Right ventricle myocardium superior (tissue), 1 donor: ENCODE measurements around the gene SUPT7L. TPM values are rescaled to one million over a fixed set of nuclear protein-coding genes. Genes with fewer than 3 reads are reported as not detected.
A peak's percentile ranks its signal among the peaks of the same experiment; 100 is the strongest.
"Not testable (repeated sequence)": the region's sequence is repeated elsewhere in the genome, so short reads cannot be mapped to it uniquely, and the experiment has no call there.

Source experiments
- ATAC-seq: fragments of 200-7000 bp; cut with Tn5 transposase; one replicate; pipeline ENCODE4 v1.9.1; 2020; ENCODE audit warnings: mild to moderate bottlenecking; ENCODE audit not compliant: poor library complexity
- DNase-seq: peaks from one replicate; pipeline ENCODE4 v3.0.0-alpha.2; 2020
- intact Hi-C: fragments of 100-400 bp; cut with DNase I; formaldehyde crosslinking; loops from one replicate; pipeline ENCODE4 v1.11.2; 2022
- total RNA-seq: library from RNA; stranded (reverse); fragmentation: NEBNext Ultra II Directional; extraction: Animal tissue kit (Norgen Biotek cat#: 25700); gene quantifications from one replicate; pipeline ENCODE4 v1.2.1, GENCODE V29; 2021
- donor health status: DM: no; HTN: yes; CAD: no; lungs with severe emphysema.

The SUPT7L gene
- total RNA-seq, 1 donor from 2014 or later = 24.2 TPM

DNA sequence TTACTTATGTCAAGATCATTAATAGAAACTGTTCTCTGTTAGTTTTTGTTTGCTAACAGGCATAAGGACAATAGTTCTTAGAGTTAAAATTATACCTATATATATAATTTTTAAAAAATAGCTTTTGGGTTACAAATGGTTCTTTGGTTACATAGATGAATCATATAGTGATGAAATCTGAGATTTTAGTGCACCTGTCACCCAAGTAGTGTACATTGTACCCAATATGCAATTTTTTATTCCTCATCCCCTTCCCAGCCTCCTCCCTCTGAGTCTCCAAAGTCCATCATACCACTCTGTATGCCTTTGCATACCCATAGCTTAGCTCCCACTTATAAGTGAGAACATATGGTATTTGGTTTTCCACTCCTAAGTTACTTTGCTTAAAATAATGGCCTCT lies 26.6 kb upstream of the SUPT7L start:
- DNase-seq (no peak), ATAC-seq (no peak)
- intact Hi-C loops = no loop called here

DNA sequence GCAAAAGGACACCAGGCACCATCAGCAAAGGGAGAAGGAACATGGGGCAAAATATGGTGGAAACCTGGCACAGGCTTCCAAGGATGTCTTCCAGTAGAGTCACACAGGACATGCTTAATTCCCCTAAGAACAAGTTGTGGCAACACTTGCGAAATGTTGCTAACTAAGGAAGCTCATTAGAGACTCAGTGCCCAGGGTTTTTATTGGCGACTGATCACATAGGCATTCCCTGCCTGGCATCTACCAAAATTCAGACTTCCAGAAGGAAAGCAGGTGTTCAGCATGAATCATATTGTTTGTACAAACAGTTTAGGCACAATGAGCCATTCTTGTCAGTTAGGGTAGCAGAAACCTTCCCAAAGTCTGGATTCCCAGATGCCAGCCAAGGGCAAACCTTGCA lies 26.0 kb upstream of the SUPT7L start:
- DNase-seq (no peak), ATAC-seq (no peak)
- intact Hi-C loops = no loop called here

DNA sequence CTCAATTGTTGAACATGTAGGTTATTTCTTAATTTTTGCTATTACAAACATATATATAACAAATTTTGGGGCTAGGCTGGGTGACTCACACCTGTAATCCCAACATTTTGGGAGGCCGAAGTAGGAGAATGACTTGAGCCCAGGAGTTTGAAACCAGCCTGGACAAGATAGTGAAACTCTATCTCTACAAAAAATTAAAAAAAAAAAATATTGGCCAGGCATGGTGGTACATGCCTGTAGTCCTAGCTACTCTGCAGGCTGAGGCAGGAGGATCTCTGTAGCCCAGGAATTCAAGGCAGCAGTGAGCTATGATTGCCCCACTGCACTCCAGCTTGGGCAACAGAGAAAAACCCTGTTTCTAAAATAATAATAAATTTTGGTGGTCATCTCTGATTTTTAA lies 23.8 kb upstream of the SUPT7L start:
- intact Hi-C loops = no loop called here
- no peak for DNase-seq
- ATAC-seq = no peak

DNA sequence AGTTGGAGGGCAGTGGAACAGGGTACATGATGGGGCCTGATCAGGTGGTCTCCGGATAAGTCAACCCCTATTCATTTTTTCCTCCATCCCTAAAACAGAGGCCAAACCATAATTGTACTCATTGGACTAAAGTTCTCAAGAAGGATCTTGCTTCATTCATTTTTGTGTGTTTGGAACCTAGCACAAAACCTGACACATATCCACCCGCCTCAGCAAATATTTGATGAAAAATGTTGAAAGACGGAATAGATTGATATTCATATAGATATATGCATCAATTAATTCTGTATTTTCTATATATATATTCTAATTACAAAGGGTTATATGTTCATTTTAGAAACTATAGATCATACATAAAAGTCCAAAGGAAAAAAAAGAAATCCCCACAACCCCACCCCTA lies 22.2 kb upstream of the SUPT7L start:
- intact Hi-C loops = no loop called here
- DNase-seq = no peak
- ATAC-seq = no peak

DNA sequence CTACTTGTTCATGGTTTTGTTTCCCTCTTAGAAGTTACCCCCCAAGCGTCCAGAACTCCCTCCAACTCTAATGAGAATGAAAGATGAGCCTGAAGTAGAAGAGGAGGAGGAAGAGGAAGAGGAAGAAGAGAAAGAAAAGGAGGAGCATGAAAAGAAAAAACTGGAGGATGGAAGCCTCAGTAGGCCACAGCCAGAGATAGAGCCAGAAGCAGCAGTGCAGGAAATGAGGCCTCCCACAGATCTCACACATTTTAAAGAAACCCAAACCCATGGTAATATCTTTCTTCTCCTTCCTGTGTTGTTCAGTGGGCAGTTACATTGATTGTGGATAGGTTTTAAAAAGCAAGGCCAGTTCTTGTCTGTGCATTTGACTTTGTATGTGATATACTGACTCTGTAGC lies 21.6 kb upstream of the SUPT7L start:
- DNase-seq, ATAC-seq, intact Hi-C loops: not testable (repeated sequence)

DNA sequence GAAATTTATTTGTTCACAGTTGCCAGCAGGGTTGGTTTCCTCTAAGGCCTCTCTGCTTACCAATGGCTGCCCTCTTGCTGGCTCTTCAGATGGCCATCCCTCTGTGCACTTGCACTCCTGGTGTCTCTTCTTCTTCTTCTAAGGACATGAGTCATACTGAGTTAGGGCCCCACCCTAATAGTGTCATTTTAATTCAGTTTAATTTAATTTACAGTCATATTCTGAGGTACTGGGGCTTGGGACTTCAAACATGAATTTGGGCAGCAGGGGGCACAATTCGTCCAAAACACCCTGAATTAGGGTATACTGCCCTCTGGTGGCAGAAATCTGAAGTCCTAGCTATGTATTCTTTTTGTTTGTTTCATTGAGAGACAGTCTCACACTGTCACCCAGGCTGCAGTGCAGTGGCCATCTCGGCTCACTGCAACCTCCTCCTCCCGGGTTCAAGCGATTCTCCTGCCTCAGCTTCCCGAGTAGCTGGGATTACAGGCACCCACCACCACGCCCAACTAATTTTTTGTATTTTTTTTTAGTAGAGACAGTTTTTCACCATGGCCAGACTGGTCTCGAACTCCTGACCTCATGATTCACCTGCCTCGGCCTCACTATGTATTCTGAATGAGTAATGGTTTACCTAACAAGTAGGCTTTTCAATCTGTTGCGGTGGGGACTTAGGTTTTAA lies 20.1 kb upstream of the SUPT7L start:
- intact Hi-C loops = no loop called here
- ATAC-seq = peak; percentile 85
- DNase-seq = peak; percentile 57

DNA sequence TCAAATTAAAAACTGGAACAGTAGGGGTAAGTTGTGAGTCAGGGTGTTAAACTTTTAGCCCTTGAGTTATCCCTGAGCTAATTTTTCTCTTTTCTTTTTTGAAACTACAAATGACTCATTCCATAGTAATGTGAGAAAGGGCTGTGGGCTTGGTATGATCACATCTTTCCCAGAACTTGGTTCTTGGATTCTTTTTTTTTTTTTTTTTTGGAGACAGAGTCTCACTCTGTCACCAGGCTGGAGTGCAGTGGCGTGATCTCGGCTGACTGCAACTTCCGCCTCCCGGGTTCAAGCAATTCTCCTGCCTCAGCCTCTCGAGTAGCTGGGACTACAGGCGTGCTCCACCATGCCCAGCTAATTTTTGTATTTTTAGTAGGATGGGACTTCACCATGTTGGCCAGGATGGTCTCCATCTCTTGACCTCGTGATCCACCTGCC lies 18.9 kb upstream of the SUPT7L start:
- DNase-seq, ATAC-seq, intact Hi-C loops: not testable (repeated sequence)

DNA sequence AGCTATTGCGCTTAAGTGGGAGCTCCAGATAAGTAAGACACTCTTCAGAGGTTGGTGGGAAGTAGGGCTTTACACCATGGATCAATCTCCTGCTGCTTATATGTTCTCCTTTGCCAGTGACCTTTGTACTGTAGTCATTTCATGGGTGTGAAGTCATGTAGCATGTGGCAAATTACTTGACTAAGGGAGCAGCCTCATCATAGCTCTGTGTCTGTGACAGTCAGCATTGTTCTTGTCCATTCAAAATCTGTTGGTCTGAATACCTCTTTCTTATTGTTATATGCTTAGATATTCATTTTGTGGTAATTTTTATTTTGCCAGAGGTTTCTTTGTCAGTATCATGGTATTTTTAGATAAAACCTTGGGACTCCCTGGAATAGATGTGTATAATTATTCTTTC lies 18.4 kb upstream of the SUPT7L start:
- DNase-seq (no peak), ATAC-seq (no peak)
- intact Hi-C loops = no loop called here

DNA sequence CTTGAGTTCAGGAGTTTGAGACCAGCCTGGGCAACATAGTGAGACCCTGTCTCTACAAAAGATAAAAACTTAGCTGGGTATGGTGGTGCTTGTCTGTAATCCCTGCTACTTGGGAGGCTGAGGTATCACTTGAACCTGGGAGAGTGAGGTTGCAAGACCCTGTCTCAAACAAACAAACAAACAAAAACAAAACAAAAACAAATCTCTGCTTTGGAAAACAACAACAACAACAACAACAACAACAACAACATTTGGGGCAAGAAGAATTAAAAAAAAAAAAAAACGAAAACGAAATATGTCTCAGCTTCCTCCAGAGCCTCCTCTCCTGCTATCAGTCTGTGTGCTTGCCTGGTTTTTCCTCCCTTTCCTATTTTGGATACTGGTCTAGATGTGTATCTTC lies 17.2 kb upstream of the SUPT7L start:
- no peak for DNase-seq
- no peak for ATAC-seq
- intact Hi-C loops = no loop called here

DNA sequence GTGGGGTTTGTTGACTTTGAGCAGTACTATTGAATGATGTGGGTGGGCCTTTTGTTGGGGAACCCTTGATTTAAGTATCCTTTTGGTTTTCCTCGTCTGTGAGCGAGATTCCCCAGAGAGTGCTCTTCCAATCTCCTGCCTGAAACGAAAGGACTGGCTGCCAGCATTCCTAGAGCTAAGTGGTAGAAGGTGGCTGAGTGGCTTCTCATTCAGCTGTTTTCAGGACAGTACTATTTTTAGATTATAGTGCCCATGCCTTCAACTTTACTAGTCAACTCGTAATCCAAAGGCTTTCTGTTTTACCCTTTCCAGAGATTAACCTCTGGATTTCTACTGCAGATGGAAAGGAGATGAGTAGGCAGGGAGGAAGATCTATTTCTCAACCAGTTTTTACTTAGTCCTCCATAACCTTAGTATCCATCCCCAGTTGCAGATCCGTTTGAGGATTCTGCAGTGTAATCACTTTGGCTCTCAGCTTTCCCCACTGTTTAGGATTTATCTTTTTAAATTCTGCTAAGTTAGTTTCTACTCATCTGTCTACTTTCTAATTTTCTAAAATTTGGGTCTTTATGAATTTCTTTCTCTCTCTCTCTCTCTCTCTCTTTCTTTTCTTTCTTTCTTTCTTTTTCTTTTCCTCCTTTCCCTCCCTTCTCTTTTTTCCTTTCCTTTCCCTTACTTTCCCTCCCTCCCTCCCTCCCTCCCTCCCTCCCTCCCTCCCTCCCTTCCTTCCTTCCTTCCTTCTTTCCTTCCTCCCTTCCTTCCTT lies 9.5 kb upstream of the SUPT7L start:
- DNase-seq (no peak), ATAC-seq (peak; percentile 95)
- intact Hi-C loops = no loop called here

DNA sequence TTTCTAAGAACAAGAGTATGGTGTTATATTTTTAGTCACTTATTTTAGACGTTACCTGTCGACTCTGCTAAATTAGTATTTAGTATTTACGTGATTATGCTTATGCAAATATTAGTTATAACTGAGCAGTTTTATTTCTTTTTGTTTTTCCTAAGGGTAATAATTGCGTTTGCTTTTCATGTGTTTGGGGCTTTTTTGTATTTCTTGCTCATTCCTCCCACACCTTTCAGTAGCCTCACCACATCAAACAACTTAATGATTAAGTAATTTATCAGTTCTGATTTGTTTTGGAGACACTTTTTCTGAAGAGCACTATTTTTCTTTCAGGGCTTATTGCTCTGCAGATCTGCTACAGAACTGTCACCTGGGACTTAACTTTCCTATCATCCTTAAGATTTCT lies 7.8 kb upstream of the SUPT7L start:
- intact Hi-C loops = no loop called here
- ATAC-seq = no peak
- no peak for DNase-seq

DNA sequence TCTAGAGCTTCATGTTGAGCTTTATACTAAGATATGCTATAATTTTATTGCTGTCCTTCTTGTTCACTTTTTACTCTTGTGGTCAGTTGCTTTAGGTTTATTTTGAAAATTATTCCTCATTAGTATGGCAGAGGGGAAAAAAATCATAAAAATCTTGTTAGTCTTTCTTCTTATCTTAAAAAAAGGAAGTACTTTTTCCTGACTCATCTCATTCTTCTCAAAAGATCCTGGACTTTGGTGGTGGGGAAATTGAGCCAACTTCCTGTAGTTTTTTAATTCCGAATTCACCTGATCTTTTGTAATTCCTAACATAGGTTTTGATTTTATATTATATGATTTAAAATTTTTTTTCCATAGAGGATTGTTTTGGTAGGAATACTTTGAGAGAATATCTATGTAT lies 4.0 kb upstream of the SUPT7L start:
- DNase-seq = no peak
- intact Hi-C loops = no loop called here

DNA sequence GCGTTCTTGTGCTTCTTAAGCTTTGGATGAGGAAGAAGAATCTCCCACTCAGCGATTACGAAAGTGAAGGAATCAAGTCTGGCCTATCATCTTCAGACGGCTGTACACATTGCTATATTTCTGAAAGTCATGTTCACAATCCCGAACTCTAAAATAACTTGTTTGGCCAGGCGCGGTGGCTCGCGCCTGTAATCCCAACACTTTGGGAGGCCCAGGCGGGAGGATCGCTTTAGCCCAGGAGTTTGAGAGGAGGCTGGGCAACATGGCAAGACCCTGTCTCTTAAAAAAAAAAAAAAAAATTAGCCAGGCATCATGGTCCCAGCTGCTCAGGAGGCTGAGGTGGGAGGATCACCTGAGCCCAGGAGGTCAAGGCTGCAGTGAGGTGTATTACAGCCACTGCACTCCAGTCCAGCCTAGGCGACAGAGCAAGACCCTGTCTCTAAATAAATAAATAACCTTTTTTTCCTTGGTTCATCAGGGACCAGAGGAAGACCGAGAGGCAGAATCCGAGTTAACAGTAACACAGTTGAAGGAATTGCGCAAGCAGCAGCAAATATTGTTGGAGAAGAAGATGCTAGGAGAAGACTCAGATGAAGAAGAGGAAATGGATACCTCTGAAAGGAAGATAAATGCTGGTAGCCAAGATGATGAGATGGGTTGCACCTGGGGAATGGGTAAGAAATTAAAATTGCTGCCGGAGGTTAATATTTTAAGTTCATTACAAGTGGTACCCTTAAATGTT lies 1.4 kb upstream of the SUPT7L start:
- no peak for DNase-seq
- intact Hi-C loops = no loop called here
- ATAC-seq = no peak

More for the DNA sequence above, 4.0 kb upstream of the SUPT7L start:
- no peak for ATAC-seq

DNA sequence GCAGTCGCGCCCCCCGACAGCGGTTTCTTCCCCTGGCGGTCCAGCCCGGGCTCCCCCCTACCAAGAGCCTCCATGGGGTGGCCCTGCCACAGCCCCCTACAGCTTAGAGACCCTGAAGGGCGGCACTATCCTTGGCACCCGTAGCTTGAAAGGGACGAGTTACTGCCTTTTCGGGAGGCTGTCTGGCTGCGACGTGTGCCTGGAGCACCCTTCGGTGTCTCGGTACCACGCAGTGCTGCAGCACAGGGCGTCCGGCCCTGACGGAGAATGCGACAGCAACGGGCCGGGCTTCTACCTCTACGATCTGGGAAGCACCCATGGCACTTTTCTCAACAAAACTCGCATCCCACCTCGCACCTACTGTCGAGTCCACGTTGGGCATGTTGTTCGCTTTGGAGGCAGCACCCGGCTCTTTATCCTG lies 750 bp upstream of the SUPT7L start:
- ATAC-seq (peak; percentile 13), DNase-seq (no peak)
- intact Hi-C loops = no loop called here

DNA sequence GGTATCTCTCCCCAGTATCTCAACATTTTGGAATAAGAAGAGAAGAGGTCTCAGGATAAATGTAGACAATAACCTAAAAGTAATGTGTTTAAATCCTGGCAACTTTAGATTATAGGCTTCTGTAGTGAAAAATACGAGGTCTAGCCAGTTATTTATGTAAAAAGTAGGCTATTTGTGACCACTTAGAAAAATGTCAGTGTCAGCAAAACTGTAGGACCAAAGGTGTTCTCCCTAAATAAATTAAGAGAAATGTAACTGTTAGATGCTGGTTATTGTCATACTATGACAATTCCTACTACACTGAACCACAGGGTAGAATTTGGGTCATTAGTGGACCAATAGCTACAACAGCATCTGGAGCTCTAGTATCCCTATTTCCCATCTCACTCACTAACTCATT lies 2.0 kb downstream of the SUPT7L start:
- DNase-seq = no peak
- no peak for ATAC-seq
- intact Hi-C loops = no loop called here

DNA sequence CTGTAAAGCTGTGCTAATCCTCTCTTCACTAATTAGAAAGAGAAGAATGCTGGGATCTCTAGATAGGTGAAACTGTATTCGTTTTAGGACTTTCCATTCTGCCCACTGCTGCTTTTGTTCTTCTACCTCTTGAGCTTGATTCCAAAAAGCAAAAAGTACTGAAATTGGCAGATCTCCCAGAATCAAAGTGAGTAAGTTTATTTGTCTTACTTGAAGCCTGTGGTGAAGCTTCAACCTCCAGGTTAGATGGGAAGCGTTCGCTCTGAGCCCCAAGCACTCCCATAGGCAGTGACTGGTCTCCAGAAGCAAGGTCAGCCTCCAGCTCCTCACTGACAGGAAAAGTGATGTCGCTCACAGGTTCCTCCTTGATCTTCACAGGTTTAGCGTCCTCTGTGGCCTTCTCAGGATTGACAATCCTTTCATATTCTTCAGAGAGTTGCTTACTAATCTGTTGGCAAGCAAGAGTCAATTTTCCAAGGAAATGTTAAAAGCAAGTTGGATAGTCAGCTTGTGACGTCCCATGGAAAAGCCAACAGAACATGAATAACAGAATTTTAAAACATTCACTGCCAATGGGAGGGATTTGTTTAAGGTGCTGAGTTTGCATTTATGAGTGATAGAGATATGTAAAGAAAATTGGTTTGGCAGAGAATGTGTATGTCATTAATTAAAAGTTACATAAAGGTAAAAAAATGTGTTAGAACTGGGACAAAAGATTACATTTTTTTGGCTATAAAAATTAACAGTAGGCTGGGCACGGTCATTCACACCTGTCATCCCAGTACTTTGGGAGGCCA lies 8.1 kb downstream of the SUPT7L start:
- ATAC-seq (no peak), DNase-seq (no peak)
- intact Hi-C loops = no loop called here

DNA sequence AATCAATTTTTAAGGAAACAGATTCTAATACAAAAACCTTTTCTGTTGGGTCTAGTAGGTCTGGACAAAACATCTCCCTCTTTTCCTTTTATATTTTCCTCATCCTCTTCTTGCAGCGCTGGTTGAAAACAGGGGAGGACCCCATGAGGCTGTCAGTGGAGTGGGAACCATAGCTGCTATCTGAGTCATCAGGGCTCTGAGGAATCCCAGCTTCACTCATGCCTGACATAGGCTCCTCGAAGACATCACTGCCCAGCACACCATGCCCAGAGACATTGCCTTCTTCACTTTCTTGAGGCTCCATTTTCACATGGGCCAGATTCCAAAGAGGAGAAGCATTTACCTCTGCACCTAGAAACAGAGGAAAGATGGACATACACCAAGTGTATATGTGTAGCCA lies 10.0 kb downstream of the SUPT7L start:
- intact Hi-C loops = no loop called here
- ATAC-seq = no peak

DNA sequence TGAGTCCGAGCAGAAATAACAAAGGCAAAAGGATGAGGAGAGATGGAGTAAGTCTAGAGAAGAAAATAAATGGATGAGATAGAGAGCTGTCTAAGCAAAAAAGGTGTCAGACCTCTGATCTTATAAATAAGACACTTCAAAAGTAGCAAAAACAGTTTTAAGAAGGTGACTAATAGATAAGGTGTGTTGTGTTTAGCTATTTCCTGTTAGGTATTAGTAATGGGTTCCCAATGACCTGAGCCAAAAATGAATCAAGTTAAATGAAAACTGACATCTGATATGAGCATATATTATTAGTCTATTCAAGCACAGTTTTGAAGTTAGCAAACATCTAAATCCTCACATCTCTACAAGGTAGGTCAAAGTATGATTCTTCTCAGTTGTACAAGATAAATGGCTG lies 10.6 kb downstream of the SUPT7L start:
- intact Hi-C loops = no loop called here
- ATAC-seq (no peak), DNase-seq (no peak)

More for the DNA sequence above, 10.0 kb downstream of the SUPT7L start:
- no peak for DNase-seq

DNA sequence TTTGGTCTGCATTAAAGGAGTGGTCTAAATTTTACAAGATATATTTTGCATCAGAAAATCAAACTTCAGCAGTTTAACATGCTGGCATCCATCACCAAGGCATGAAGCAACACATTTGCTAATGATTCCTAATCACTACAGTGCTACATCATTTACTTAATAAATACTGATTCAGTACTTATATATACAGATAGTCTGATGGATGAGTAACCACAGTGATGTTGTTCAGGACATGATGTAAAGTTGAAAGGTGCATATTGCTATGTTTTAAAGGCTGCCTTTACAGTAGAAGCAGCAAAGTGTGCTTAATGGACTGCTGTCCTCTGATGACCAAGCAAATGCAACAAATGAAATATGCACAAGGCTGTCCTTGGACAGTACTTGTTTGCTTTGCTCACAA lies 11.1 kb downstream of the SUPT7L start:
- intact Hi-C loops = no loop called here
- no peak for ATAC-seq

More for the DNA sequence above, 11.1 kb downstream of the SUPT7L start:
- DNase-seq = no peak
